GM19452 (cell line): ENCODE measurements around the gene CLIP4.
"Not testable (repeated sequence)": the region's sequence is repeated elsewhere in the genome, so short reads cannot be mapped to it uniquely, and the experiment has no call there.

ENCODE experiments used
- ATAC-seq: cut with Tn5 transposase; IDR thresholded peaks from one replicate; pipeline ENCODE4 v1.9.1; 2021; ENCODE audit not compliant: unreplicated experiment

The CLIP4 gene

GRCh38 chr2:29114946-29115609, at the start of gene CLIP4:
TSS of gene CLIP4 (plus strand) at chr2:29115415. CDS start at chr2:29121389, 5,974 bp downstream.
- ATAC-seq, result peak; percentile 39

- no peak for ATAC-seq
Observed at GRCh38 chr2:29066271-29066860, 48.8 kb upstream of the CLIP4 start.

GRCh38 chr2:29066997-29067605, 48.1 kb upstream of the CLIP4 start:
- no peak for ATAC-seq

GRCh38 chr2:29068513-29068912, 46.7 kb upstream of the CLIP4 start:
- ATAC-seq, result no peak

- no peak for ATAC-seq
Observed at GRCh38 chr2:29070526-29070925, 44.7 kb upstream of the CLIP4 start.

GRCh38 chr2:29071032-29071975, 43.9 kb upstream of the CLIP4 start:
- ATAC-seq, result no peak

GRCh38 chr2:29072251-29072650, 43.0 kb upstream of the CLIP4 start:
- no peak for ATAC-seq

GRCh38 chr2:29072971-29073725, 42.1 kb upstream of the CLIP4 start:
- ATAC-seq, result no peak

GRCh38 chr2:29073933-29074332, 41.3 kb upstream of the CLIP4 start:
- ATAC-seq, result no peak

GRCh38 chr2:29074411-29074810, 40.8 kb upstream of the CLIP4 start, which contains the start of gene PCARE:
TSS of gene PCARE (minus strand) at chr2:29074523. CDS start at chr2:29074261, 262 bp downstream.
- ATAC-seq, result no peak

GRCh38 chr2:29075894-29076705, 39.1 kb upstream of the CLIP4 start:
- no peak for ATAC-seq

- no peak for ATAC-seq
Observed at GRCh38 chr2:29079887-29080286, 35.3 kb upstream of the CLIP4 start.

- ATAC-seq, result no peak
Observed at GRCh38 chr2:29080886-29081743, 34.1 kb upstream of the CLIP4 start.

GRCh38 chr2:29082804-29083495, 32.3 kb upstream of the CLIP4 start:
- ATAC-seq, result peak; percentile 78

GRCh38 chr2:29084554-29084953, 30.7 kb upstream of the CLIP4 start:
- ATAC-seq, result no peak

GRCh38 chr2:29090311-29090710, 24.9 kb upstream of the CLIP4 start:
- ATAC-seq, result not testable (repeated sequence)

GRCh38 chr2:29096969-29097368, 18.2 kb upstream of the CLIP4 start:
- ATAC-seq, result no peak

GRCh38 chr2:29097569-29097968, 17.6 kb upstream of the CLIP4 start:
- no peak for ATAC-seq
